ENCODE measurements around the gene VHLL. TPM values are rescaled to one million over a fixed set of nuclear protein-coding genes. Genes with fewer than 3 reads are reported as not detected.

Gene VHLL
- total and polyA plus RNA-seq, 5 donors from 2014 or later, result not detected

DNA sequence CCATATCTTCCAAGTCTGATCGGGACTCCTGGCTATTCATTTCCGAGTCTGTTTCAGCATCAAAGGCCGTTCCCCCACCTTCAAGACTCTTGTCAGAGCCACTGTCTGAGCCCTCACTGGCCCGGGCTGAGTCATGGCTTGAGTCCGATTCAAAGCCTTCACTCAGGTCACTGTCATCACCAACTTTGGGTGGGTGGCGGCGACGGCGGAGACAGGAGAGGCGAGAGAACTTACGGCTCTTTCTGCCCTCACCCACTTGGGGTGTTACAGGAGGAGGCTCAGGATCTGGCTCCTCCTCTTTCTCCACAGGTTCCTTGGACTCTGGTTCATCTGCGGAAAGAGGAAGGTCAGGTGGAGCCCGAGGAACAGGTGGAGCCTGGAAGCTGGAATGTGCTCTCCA is 33.1 kb downstream of the VHLL start:
- no peak for ATAC-seq (ENCODE audit: low read depth in 2 of 2)
- H3K9me3 Mint-ChIP-seq, result peaks cover 0 to 1% (median 0%) of the 10 kb centered on the region in 7 donors

GRCh38 chr1:156263288-156263655 is 35.8 kb downstream of the VHLL start:
- no peaks in the 10 kb centered on the region for H3K27me3 Mint-ChIP-seq
- ATAC-seq (ENCODE audit: low read depth in 2 of 2), result no peak
- Histone ChIP-seq H3K4me1 (ENCODE audit: control insufficient read depth, insufficient read depth, low read length, poor library complexity, severe bottlenecking) (no peaks in the 10 kb centered on the region), H3K9me3 (ENCODE audit: control insufficient read depth in 2 of 2, low read length in 2 of 2) (no peaks in the 10 kb centered on the region), H3K27ac (ENCODE audit: insufficient read depth, low read length, poor library complexity, severe bottlenecking) (no peak overlapping the region), H3K27me3 (ENCODE audit: control insufficient read depth, insufficient read depth, low read length) (no peaks in the 10 kb centered on the region), H3K4me3 (ENCODE audit: low read depth, low read length) (no peak overlapping the region), H3K36me3 (ENCODE audit: control insufficient read depth, insufficient read depth, low read length) (peaks cover 93% of the 10 kb centered on the region)
- H3K27ac Mint-ChIP-seq, result peak overlapping the region in 2 of 3 donors; percentile 7 to 11
- DNase-seq, result no peak
- H3K4me3 Mint-ChIP-seq, result no peak overlapping the region
- peaks cover 65% of the 10 kb centered on the region for H3K36me3 Mint-ChIP-seq
- peaks cover 0 to 3% (median 0%) of the 10 kb centered on the region in 4 donors for H3K4me1 Mint-ChIP-seq
- H3K9me3 Mint-ChIP-seq, result peaks cover 0 to 1% (median 0%) of the 10 kb centered on the region in 7 donors

More for the DNA sequence above, 33.1 kb downstream of the VHLL start:
- peaks cover 64% of the 10 kb centered on the region for H3K36me3 Mint-ChIP-seq
- no peak overlapping the region for H3K4me3 Mint-ChIP-seq
- Histone ChIP-seq H3K9me3 (ENCODE audit: control insufficient read depth in 2 of 2, low read length in 2 of 2) (no peaks in the 10 kb centered on the region), H3K4me3 (ENCODE audit: low read depth, low read length) (no peak overlapping the region), H3K27ac (ENCODE audit: insufficient read depth, low read length, poor library complexity, severe bottlenecking) (no peak overlapping the region), H3K4me1 (ENCODE audit: control insufficient read depth, insufficient read depth, low read length, poor library complexity, severe bottlenecking) (no peaks in the 10 kb centered on the region), H3K36me3 (ENCODE audit: control insufficient read depth, insufficient read depth, low read length) (peaks cover 85% of the 10 kb centered on the region), H3K27me3 (ENCODE audit: control insufficient read depth, insufficient read depth, low read length) (no peaks in the 10 kb centered on the region)
- no peaks in the 10 kb centered on the region for H3K27me3 Mint-ChIP-seq
- H3K27ac Mint-ChIP-seq, result no peak overlapping the region
- peaks cover 0 to 5% (median 0%) of the 10 kb centered on the region in 4 donors for H3K4me1 Mint-ChIP-seq
- no peak for DNase-seq

DNA sequence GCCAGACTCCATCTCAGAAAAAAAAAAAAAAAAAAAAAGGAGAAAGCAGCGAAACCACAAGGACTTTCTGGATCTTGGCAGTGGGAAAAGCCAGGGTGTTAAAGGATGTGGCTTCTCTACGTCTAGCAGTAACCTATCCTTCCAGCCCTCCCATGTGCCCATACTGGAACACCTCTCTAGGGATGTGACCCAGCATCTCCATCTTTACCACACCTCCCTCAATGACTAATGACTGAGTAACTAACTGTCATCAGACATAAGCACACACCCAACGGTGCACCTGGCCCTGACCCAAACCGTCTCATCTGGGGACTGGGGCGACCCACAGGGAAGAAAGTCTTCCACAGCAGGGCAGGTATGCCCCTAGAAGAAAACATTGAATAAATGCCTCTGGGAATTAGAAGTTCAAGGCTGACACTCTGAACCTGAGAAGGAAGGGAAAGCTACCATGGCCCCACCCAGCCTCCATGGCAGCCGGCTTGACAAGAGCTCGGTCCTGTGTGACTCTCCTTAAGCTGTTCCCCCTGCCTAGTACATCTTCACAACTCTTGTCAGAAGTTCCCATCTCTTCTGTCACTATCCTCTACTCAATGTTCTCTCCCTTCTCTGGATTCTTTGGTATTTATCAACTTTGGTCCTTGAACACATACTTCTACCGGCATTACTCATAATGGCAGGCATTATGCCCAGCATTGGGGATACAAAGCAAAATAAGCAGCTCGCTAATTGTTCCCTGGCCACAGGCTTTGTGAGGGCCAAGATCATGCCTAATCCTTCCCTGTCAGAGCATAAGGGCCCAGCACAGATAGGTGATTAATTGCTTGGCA is 36.4 kb downstream of the VHLL start:
- DNase-seq (no peak), ATAC-seq (ENCODE audit: low read depth in 2 of 2) (no peak)
- Mint-ChIP-seq H3K4me1 (peaks cover 0 to 3% (median 0%) of the 10 kb centered on the region in 4 donors), H3K27me3 (no peaks in the 10 kb centered on the region), H3K9me3 (peaks cover 0 to 1% (median 0%) of the 10 kb centered on the region in 7 donors), H3K27ac (peak overlapping the region in 2 of 3 donors; percentile 7 to 11), H3K4me3 (no peak overlapping the region), H3K36me3 (peaks cover 66% of the 10 kb centered on the region)
- H3K4me1 ChIP-seq (ENCODE audit: control insufficient read depth, insufficient read depth, low read length, poor library complexity, severe bottlenecking), result no peaks in the 10 kb centered on the region
- peaks cover 93% of the 10 kb centered on the region for H3K36me3 ChIP-seq (ENCODE audit: control insufficient read depth, insufficient read depth, low read length)
- H3K27ac ChIP-seq (ENCODE audit: insufficient read depth, low read length, poor library complexity, severe bottlenecking), result no peak overlapping the region
- no peaks in the 10 kb centered on the region for H3K27me3 ChIP-seq (ENCODE audit: control insufficient read depth, insufficient read depth, low read length)
- H3K4me3 ChIP-seq (ENCODE audit: low read depth, low read length), result no peak overlapping the region
- no peaks in the 10 kb centered on the region for H3K9me3 ChIP-seq (ENCODE audit: control insufficient read depth in 2 of 2, low read length in 2 of 2)

- Histone ChIP-seq H3K27ac (ENCODE audit: insufficient read depth, low read length, poor library complexity, severe bottlenecking) (no peak overlapping the region), H3K4me3 (ENCODE audit: low read depth, low read length) (no peak overlapping the region), H3K27me3 (ENCODE audit: control insufficient read depth, insufficient read depth, low read length) (no peaks in the 10 kb centered on the region), H3K36me3 (ENCODE audit: control insufficient read depth, insufficient read depth, low read length) (peaks cover 91% of the 10 kb centered on the region), H3K4me1 (ENCODE audit: control insufficient read depth, insufficient read depth, low read length, poor library complexity, severe bottlenecking) (no peaks in the 10 kb centered on the region), H3K9me3 (ENCODE audit: control insufficient read depth in 2 of 2, low read length in 2 of 2) (no peaks in the 10 kb centered on the region)
- ATAC-seq (ENCODE audit: low read depth in 2 of 2) (no peak), DNase-seq (no peak)
- H3K4me3 Mint-ChIP-seq, result no peak overlapping the region
- H3K36me3 Mint-ChIP-seq, result peaks cover 59% of the 10 kb centered on the region
- H3K27ac Mint-ChIP-seq, result peak overlapping the region in 1 of 3 donors; percentile 71
- H3K27me3 Mint-ChIP-seq, result no peaks in the 10 kb centered on the region
- H3K4me1 Mint-ChIP-seq, result peaks cover 0 to 3% (median under 1%) of the 10 kb centered on the region in 4 donors
- no peaks in the 10 kb centered on the region for H3K9me3 Mint-ChIP-seq
Observed at GRCh38 chr1:156260896-156261295, 38.2 kb downstream of the VHLL start.

DNA sequence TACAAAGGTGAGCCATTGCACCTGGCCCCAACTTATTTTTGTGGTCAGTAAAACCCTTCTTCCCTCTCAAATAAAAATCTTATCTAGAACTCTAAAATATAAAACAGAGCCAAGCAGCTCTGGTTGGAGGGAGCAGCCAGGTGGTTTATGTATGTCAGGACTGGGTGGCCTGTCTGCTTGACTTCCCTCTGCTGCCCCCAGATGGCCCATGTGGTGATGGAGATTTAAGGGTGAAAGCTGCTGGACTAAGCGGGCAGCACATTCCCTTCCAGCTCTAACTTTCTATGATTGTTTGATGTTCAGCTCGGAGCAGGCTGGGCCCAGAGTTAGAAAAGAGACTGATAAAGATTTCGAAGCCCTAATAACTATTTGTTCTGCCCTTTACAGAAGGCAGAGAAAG is 39.3 kb downstream of the VHLL start:
- H3K9me3 ChIP-seq (ENCODE audit: control insufficient read depth in 2 of 2, low read length in 2 of 2), result no peaks in the 10 kb centered on the region
- no peaks in the 10 kb centered on the region for H3K4me1 ChIP-seq (ENCODE audit: control insufficient read depth, insufficient read depth, low read length, poor library complexity, severe bottlenecking)
- no peak overlapping the region for H3K4me3 ChIP-seq (ENCODE audit: low read depth, low read length)
- H3K9me3 Mint-ChIP-seq, result no peaks in the 10 kb centered on the region
- H3K4me1 Mint-ChIP-seq, result peaks cover 0 to 2% (median under 1%) of the 10 kb centered on the region in 4 donors
- no peak for ATAC-seq (ENCODE audit: low read depth in 2 of 2)
- H3K27me3 Mint-ChIP-seq, result no peaks in the 10 kb centered on the region
- H3K27ac Mint-ChIP-seq, result peak overlapping the region in 2 of 3 donors; percentile 26 to 46
- no peak for DNase-seq
- H3K36me3 ChIP-seq (ENCODE audit: control insufficient read depth, insufficient read depth, low read length), result peaks cover 84% of the 10 kb centered on the region
- H3K27me3 ChIP-seq (ENCODE audit: control insufficient read depth, insufficient read depth, low read length), result no peaks in the 10 kb centered on the region
- H3K27ac ChIP-seq (ENCODE audit: insufficient read depth, low read length, poor library complexity, severe bottlenecking), result no peak overlapping the region
- H3K36me3 Mint-ChIP-seq, result peaks cover 54% of the 10 kb centered on the region
- H3K4me3 Mint-ChIP-seq, result no peak overlapping the region

DNA sequence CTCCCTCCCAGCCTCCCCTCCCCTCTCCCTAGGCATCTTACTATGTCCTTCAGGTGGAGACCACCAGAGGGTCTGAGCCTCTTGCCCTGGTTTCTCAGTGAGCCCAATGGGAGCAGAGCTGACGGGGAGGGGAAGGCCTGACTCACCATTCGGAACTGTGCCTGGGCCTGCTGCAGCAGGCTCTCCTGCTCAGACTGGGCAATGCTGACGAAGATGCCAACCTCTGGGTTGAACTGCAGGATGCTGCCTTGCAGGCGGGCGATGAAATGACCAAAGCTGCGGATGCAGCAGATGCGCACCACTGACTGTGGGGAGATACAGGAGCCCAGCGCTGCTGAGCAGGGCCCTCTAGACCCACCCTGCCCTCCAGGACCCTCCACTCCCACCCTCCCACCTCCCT is 40.2 kb downstream of the VHLL start:
- ATAC-seq (ENCODE audit: low read depth in 2 of 2) (no peak), DNase-seq (no peak)
- H3K27ac Mint-ChIP-seq, result peak overlapping the region in 1 of 3 donors; percentile 26
- Histone ChIP-seq H3K4me3 (ENCODE audit: low read depth, low read length) (no peak overlapping the region), H3K4me1 (ENCODE audit: control insufficient read depth, insufficient read depth, low read length, poor library complexity, severe bottlenecking) (no peaks in the 10 kb centered on the region), H3K27me3 (ENCODE audit: control insufficient read depth, insufficient read depth, low read length) (no peaks in the 10 kb centered on the region), H3K27ac (ENCODE audit: insufficient read depth, low read length, poor library complexity, severe bottlenecking) (no peak overlapping the region), H3K9me3 (ENCODE audit: control insufficient read depth in 2 of 2, low read length in 2 of 2) (no peaks in the 10 kb centered on the region), H3K36me3 (ENCODE audit: control insufficient read depth, insufficient read depth, low read length) (peaks cover 86% of the 10 kb centered on the region)
- H3K4me1 Mint-ChIP-seq, result peaks cover 0 to 2% (median under 1%) of the 10 kb centered on the region in 4 donors
- H3K4me3 Mint-ChIP-seq, result no peak overlapping the region
- no peaks in the 10 kb centered on the region for H3K27me3 Mint-ChIP-seq
- no peaks in the 10 kb centered on the region for H3K9me3 Mint-ChIP-seq
- H3K36me3 Mint-ChIP-seq, result peaks cover 52% of the 10 kb centered on the region

DNA sequence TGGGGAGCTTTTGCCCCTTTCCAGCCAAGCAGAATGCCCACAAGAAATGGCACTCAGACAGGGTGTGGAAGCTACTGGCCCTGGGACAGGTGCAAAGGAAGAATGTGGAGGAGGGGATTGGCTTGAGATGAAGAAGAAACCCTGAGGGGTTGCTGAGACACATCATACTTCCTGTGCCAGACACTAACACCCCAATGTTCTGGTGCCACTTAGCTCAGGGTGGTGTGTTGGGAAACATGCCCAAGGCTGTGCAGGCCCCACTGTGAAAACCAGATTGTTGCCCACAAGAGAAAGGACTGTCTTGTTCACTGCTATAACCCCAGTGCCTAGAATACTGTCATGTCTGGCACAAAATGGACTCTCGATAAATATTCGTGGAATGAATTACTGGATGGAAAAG is 41.4 kb downstream of the VHLL start:
- Histone ChIP-seq H3K27me3 (ENCODE audit: control insufficient read depth, insufficient read depth, low read length) (no peaks in the 10 kb centered on the region), H3K4me3 (ENCODE audit: low read depth, low read length) (no peak overlapping the region), H3K27ac (ENCODE audit: insufficient read depth, low read length, poor library complexity, severe bottlenecking) (no peak overlapping the region), H3K4me1 (ENCODE audit: control insufficient read depth, insufficient read depth, low read length, poor library complexity, severe bottlenecking) (no peaks in the 10 kb centered on the region), H3K36me3 (ENCODE audit: control insufficient read depth, insufficient read depth, low read length) (peaks cover 86% of the 10 kb centered on the region), H3K9me3 (ENCODE audit: control insufficient read depth in 2 of 2, low read length in 2 of 2) (no peaks in the 10 kb centered on the region)
- ATAC-seq (ENCODE audit: low read depth in 2 of 2), result no peak
- Mint-ChIP-seq H3K27me3 (no peaks in the 10 kb centered on the region), H3K4me3 (no peak overlapping the region), H3K36me3 (peaks cover 54% of the 10 kb centered on the region), H3K9me3 (no peaks in the 10 kb centered on the region), H3K27ac (peak overlapping the region in 1 of 3 donors; percentile 14), H3K4me1 (peaks cover 0 to 3% (median 0%) of the 10 kb centered on the region in 4 donors)
- DNase-seq, result no peak

DNA sequence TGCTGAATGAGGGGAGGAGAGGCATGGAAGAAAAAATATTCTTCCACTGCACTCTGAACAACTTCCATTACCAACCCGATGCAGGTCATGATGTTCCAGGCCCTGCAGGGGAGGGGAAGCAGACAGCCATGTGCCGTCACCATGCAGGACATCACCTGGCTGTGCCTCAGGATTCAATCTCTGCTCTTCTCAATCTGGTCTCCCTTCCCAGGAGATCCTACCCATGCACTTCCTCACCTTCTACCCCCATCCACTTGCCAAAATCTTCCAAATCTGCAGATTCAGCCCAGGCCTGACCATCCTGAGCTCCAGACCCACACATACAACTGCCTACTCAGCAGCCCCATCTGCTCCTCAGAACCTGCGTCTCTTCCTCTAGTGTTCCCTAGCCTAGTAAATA is 45.5 kb downstream of the VHLL start:
- Histone ChIP-seq H3K9me3 (ENCODE audit: control insufficient read depth in 2 of 2, low read length in 2 of 2) (no peaks in the 10 kb centered on the region), H3K27ac (ENCODE audit: insufficient read depth, low read length, poor library complexity, severe bottlenecking) (no peak overlapping the region), H3K27me3 (ENCODE audit: control insufficient read depth, insufficient read depth, low read length) (no peaks in the 10 kb centered on the region), H3K4me3 (ENCODE audit: low read depth, low read length) (no peak overlapping the region), H3K36me3 (ENCODE audit: control insufficient read depth, insufficient read depth, low read length) (peaks cover 74% of the 10 kb centered on the region), H3K4me1 (ENCODE audit: control insufficient read depth, insufficient read depth, low read length, poor library complexity, severe bottlenecking) (no peaks in the 10 kb centered on the region)
- H3K4me1 Mint-ChIP-seq, result peaks cover 0 to 5% (median 2%) of the 10 kb centered on the region in 4 donors
- H3K27ac Mint-ChIP-seq, result peak overlapping the region in 2 of 3 donors; percentile 30 to 57
- no peaks in the 10 kb centered on the region for H3K27me3 Mint-ChIP-seq
- no peak overlapping the region for H3K4me3 Mint-ChIP-seq
- no peak for ATAC-seq (ENCODE audit: low read depth in 2 of 2)
- H3K36me3 Mint-ChIP-seq, result peaks cover 37% of the 10 kb centered on the region
- DNase-seq, result no peak
- H3K9me3 Mint-ChIP-seq, result no peaks in the 10 kb centered on the region
